Esophagus squamous epithelium (tissue), 5 donors: ENCODE results near the gene UPK1B. TPM values are rescaled to one million over a fixed set of nuclear protein-coding genes. Genes with fewer than 3 reads are reported as not detected.

Experiments used
- DNase-seq: peaks from one replicate; lab custom pipeline; 2025; lab: John Stamatoyannopoulos, UW
- H3K27ac ChIP-seq, 4 donors: fragments of 200-600 bp; sonication (generic); one replicate each; pipeline ENCODE4 v1.5.1; 2016 to 2019; ENCODE audit warnings: mild to moderate bottlenecking in 1 of 4
- H3K27me3 ChIP-seq, 4 donors: fragments of 200-600 bp; sonication (generic); 1 replicate in 3 of 4; 2 replicates in 1 of 4; pipeline versions ENCODE4 v1.5.1 to v1.6.0; 2017 to 2021; ENCODE audit warnings: antibody characterized with exemption in 1 of 4
- H3K36me3 ChIP-seq, 3 donors: fragments of 200-600 bp; sonication (generic); one replicate each; pipeline ENCODE4 v1.5.1; 2016 to 2019
- H3K4me1 ChIP-seq, 3 donors: fragments of 200-600 bp; sonication (generic); one replicate each; pipeline ENCODE4 v1.5.1; 2017 to 2019
- H3K4me3 ChIP-seq, 4 donors: fragments of 200-600 bp; sonication (generic); 1 replicate in 3 of 4; 2 replicates in 1 of 4; pipeline ENCODE4 v1.5.1; 2016 to 2019; ENCODE audit warnings: mild to moderate bottlenecking in 2 of 4, moderate library complexity in 1 of 4
- H3K9me3 ChIP-seq, 3 donors: fragments of 200-600 bp; sonication (generic); one replicate each; pipeline ENCODE4 v1.5.1; 2016 to 2019
- POLR2A ChIP-seq, 4 donors: fragments of 450-650 bp; IDR thresholded peaks; one replicate each; pipeline ENCODE4 v1.6.1; 2017; ENCODE audit warnings: antibody characterized with exemption in 4 of 4, mild to moderate bottlenecking in 4 of 4, moderate library complexity in 3 of 4
- WGBS, 2 donors: methylation state at CpG; one replicate each; pipeline ENCODE4 v1.1.5; 2018; 5-methylcytosine and 5-hydroxymethylcytosine counted together
- intact Hi-C: fragments of 100-400 bp; cut with DNase I; formaldehyde crosslinking; loops from one replicate; pipeline ENCODE4 v1.15.0; 2022
- total RNA-seq, 4 donors: library from RNA; depleted of rRNA; stranded (reverse); fragments of >200 nt; gene quantifications; one replicate each; pipeline ENCODE4 v1.1.0, GENCODE V29; 2016
- TF ChIP-seq, protein P1 (sequence below), 6 experiments: fragments of 450-650 bp in 4 of 6; fragments of 200-600 bp in 2 of 6; sonication (generic) in 2 of 6; IDR thresholded peaks; one replicate each; pipeline ENCODE4 v1.5.1; 2016 to 2019; ENCODE audit warnings: antibody characterized with exemption in 6 of 6, mild to moderate bottlenecking in 4 of 6, moderate library complexity in 4 of 6
- donor health status: DM: yes; HTN: yes; CAD: no.

The UPK1B gene
- total RNA-seq, 4 donors from 2014 or later: 0.26 to 5.9 (median 2.6) TPM

DNA sequence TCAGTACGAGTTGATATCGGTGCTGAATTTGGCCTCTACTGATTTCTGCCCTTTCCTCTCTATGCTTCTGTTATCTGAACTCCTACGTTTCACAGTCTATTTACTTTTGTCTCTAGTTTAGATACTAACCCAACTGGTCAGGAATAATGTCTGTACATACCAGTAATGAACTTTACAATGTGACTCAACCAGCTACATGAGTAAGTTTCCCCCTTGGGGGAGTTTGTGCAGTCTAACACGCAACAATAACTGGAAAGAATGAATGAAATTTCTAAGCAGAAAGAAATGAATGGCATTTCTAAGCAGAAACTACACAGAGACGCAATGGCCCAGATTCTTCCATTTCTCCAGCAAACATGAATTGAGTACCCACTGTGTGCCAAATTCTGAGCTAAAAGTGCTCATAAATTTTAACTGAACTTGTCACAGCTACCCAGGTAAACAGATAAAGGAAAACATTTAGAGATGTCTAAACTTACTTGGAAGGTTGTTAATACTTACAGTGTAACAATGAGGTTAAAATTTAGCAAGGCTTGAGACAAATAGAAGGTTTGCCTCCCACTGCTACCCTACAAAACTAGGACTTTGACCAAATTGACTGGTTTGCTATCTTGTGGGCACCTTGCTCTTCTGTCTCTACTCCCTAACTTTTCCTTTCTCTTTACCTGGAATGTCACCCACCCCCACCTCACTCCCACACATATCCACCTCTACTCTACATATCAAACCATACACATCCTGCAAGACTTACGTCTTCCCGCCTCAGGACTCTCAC lies 11.6 kb downstream of the UPK1B start:
- TF ChIP-seq POLR2A (IDR thresholded peaks at IDR 0.05): no peak
- TF ChIP-seq, protein P1, sequence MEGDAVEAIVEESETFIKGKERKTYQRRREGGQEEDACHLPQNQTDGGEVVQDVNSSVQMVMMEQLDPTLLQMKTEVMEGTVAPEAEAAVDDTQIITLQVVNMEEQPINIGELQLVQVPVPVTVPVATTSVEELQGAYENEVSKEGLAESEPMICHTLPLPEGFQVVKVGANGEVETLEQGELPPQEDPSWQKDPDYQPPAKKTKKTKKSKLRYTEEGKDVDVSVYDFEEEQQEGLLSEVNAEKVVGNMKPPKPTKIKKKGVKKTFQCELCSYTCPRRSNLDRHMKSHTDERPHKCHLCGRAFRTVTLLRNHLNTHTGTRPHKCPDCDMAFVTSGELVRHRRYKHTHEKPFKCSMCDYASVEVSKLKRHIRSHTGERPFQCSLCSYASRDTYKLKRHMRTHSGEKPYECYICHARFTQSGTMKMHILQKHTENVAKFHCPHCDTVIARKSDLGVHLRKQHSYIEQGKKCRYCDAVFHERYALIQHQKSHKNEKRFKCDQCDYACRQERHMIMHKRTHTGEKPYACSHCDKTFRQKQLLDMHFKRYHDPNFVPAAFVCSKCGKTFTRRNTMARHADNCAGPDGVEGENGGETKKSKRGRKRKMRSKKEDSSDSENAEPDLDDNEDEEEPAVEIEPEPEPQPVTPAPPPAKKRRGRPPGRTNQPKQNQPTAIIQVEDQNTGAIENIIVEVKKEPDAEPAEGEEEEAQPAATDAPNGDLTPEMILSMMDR (IDR thresholded peaks at IDR 0.05): no peak
- Histone ChIP-seq H3K4me1 (no peaks in the 10 kb centered on the region), H3K27me3 (no peaks in the 10 kb centered on the region), H3K36me3 (no peaks in the 10 kb centered on the region), H3K9me3 (no peaks in the 10 kb centered on the region), H3K4me3 (no peak overlapping the region), H3K27ac (no peak overlapping the region)
- intact Hi-C loops: no loop called here
- WGBS, 2 donors: 68 to 69% methylated on average over 7 of the region's 7 CpGs
- no peak for DNase-seq

DNA sequence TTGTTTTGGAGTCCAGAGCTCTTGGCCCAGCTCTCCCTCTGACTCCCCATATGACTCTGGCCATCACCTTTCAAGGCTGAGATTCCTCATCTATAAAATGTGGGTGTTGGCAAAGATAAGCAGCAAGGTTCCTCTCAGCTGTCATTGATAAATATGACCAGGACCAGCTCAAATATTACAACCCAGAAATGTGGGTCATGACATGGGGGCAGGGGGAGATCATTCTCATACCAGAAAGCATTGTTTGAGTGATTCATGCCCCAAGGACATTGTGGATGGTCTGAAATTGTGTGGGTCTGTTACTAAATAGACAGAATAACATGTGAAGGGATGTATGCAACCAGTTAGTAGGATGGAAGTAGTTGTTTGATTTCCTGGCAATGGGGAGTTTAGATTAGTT lies 13.9 kb downstream of the UPK1B start:
- no peaks in the 10 kb centered on the region for H3K4me1 ChIP-seq
- no peaks in the 10 kb centered on the region for H3K9me3 ChIP-seq
- no peak for DNase-seq
- intact Hi-C loops: no loop called here
- TF ChIP-seq POLR2A (IDR thresholded peaks at IDR 0.05): no peak
- TF ChIP-seq, protein P1 (IDR thresholded peaks at IDR 0.05): no peak
- no peaks in the 10 kb centered on the region for H3K27me3 ChIP-seq
- no peaks in the 10 kb centered on the region for H3K36me3 ChIP-seq
- H3K27ac ChIP-seq: no peak overlapping the region
- H3K4me3 ChIP-seq: no peak overlapping the region

DNA sequence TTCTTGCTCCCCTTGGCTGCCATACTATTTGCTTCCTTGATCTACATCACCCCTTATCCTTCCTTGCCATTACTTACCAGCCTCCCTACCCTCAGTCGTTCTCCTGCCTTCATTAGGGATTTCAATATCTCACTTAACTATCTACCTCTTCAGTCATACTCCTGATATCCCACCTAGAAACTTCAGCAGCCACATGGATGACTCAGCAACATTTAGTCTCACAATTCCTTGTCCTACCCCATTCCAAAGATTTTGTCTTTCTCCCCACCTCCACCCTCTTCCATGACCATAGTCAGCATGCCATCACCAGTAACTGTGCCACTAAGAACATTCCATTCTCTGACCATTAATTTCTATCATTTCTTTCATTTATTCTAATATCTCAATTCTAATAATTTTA lies 18.4 kb downstream of the UPK1B start:
- no peak for DNase-seq
- Histone ChIP-seq H3K27ac (no peak overlapping the region), H3K27me3 (no peaks in the 10 kb centered on the region), H3K36me3 (no peaks in the 10 kb centered on the region), H3K9me3 (no peaks in the 10 kb centered on the region), H3K4me3 (no peak overlapping the region), H3K4me1 (no peaks in the 10 kb centered on the region)
- intact Hi-C loops: no loop called here
- TF ChIP-seq, protein P1 (IDR thresholded peaks at IDR 0.05): no peak
- no peak for TF ChIP-seq POLR2A (IDR thresholded peaks at IDR 0.05)
- 74 to 80% methylated on average over 1 of the region's 1 CpG for WGBS, 2 donors

DNA sequence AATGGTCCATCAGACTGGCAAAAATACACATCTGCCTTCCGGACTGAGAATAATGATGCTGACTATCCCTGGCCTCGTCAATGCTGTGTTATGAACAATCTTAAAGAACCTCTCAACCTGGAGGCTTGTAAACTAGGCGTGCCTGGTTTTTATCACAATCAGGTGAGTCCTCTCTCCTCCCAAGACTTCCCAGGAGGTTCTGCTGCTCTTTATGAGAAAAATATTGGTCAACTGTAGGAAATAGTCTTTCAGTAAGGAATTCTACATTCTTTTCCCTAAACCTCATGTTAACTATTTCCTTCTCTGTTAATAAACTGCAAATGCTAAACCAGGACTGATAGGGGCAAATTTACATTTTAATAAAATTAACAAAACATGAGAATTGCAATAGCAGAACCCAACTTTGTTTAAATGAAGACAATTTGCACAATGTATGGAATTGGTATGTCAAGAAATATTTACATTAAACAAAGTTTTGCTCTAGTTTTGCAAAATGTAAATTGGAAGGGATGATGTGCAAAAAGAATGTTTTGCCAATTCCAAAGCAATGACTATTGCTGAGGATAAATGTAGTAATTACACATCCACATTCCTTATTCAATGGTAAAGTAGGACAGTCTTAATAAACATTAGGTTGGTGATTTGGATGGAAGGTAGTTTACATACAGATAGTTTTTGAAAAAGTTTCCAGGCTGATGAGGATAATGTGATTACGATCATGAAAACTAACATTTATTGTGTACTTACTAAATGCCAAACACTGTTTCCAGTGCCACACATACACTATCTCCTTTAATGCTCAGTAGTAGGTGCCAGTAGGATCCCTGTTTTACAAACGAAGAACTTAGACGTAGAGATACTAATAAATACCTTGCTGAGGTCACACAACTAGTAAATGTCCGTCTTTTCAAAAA lies 21.1 kb downstream of the UPK1B start:
- H3K36me3 ChIP-seq: no peaks in the 10 kb centered on the region
- H3K27me3 ChIP-seq: no peaks in the 10 kb centered on the region
- no peak overlapping the region for H3K4me3 ChIP-seq
- no peaks in the 10 kb centered on the region for H3K9me3 ChIP-seq
- no peak overlapping the region for H3K27ac ChIP-seq
- WGBS, 2 donors: 83 to 85% methylated on average over 7 of the region's 7 CpGs
- no peak for DNase-seq
- TF ChIP-seq POLR2A (IDR thresholded peaks at IDR 0.05): no peak
- TF ChIP-seq, protein P1 (IDR thresholded peaks at IDR 0.05): no peak
- intact Hi-C loops: no loop called here
- no peaks in the 10 kb centered on the region for H3K4me1 ChIP-seq

DNA sequence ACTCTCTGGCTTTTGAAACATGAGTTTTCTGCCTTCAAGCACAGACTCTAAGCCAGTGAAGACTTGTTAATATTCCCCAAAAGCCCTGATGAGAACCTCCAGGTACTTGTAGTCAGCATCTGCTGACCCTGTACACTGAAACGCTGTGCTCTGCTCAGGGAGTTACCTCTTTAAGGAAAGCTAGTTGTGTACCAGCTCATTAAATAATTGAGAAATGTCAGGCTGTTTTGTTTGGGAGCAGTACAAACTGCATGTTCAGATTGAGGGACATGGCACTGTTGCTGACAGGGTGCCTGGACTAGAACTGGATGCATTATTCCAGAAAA lies 21.7 kb downstream of the UPK1B start:
- WGBS, 2 donors: 33 to 83% methylated on average over 1 of the region's 1 CpG
- no peak overlapping the region for H3K4me3 ChIP-seq
- H3K27ac ChIP-seq: no peak overlapping the region
- intact Hi-C loops: no loop called here
- no peaks in the 10 kb centered on the region for H3K27me3 ChIP-seq
- H3K4me1 ChIP-seq: no peaks in the 10 kb centered on the region
- DNase-seq: no peak
- no peaks in the 10 kb centered on the region for H3K36me3 ChIP-seq
- TF ChIP-seq POLR2A (IDR thresholded peaks at IDR 0.05): no peak
- TF ChIP-seq, protein P1 (IDR thresholded peaks at IDR 0.05): no peak
- H3K9me3 ChIP-seq: no peaks in the 10 kb centered on the region
